K562 (cell line): ENCODE measurements around the gene MPRIP. TPM values are rescaled to one million over a fixed set of nuclear protein-coding genes. Genes with fewer than 3 reads are reported as not detected.

Experiments
- ATAC-seq: fragments of 200-7000 bp; cut with Tn5 transposase; 3 replicates; pipeline ENCODE4 v1.9.1; 2020; ENCODE audit warnings: moderate library complexity
- BruUV-seq: library from RNA; stranded (reverse); fragments of 400-500 nt; replicated peaks from 2 replicates; lab custom pipeline; 2021; lab: Mats Ljungman, UMichigan
- CTCF ChIA-PET: fragments of 300-600 bp; formaldehyde crosslinking; extraction: SDS; loops from one replicate; lab custom pipeline; 2021; ENCODE audit warnings: low intra/inter-chr PET ratio; lab: Yijun Ruan, JAX
- POLR2A ChIA-PET: fragments of 300-600, 350-650 bp; sonication (Branson Sonifier 250); formaldehyde crosslinking; extraction: SDS; loops from one replicate; lab custom pipeline; 2021; ENCODE audit warnings: antibody characterized with exemption, inconsistent platforms; lab: Yijun Ruan, JAX
- DNase-seq, 4 experiments: peaks; one replicate each; pipeline versions ENCODE4 v3.0.0 to v3.0.0-alpha.2; 2011 to 2018; ENCODE audit warnings: low spot score in 3 of 4, mixed read lengths in 3 of 4; ENCODE audit errors: extremely low read depth in 1 of 4
- FAIRE-seq: peaks from 2 replicates; lab custom pipeline; 2011; peaks lifted over from hg19 to GRCh38; lab: Jason Lieb, UNC
- H2AFZ ChIP-seq: 2 replicates; pipeline ENCODE4 v1.6.0; 2011; ENCODE audit warnings: low read depth, low read length, control low read depth, inconsistent platforms
- H3K27ac ChIP-seq: fragments of 200-600 bp; 3 replicates; pipeline ENCODE4 v1.8.0; 2011; ENCODE audit warnings: low read depth, mild to moderate bottlenecking, control low read depth, inconsistent platforms, low read length, moderate library complexity, mixed read lengths; ENCODE audit errors: extremely low read depth
- H3K27me3 ChIP-seq, 2 experiments: fragments of 300-600 bp in 1 of 2; 2 replicates in 1 of 2; 3 replicates in 1 of 2; pipeline versions ENCODE4 v1.6.0 to v1.8.0; 2011; ENCODE audit warnings: inconsistent platforms in 2 of 2, low read length in 2 of 2, mild to moderate bottlenecking in 1 of 2, mixed read lengths in 1 of 2, moderate library complexity in 1 of 2; ENCODE audit not compliant: control insufficient read depth in 2 of 2, insufficient read depth in 2 of 2
- H3K36me3 ChIP-seq: fragments of 300-600 bp; 3 replicates; pipeline ENCODE4 v1.8.0; 2011; ENCODE audit warnings: mild to moderate bottlenecking, low read length, inconsistent platforms; ENCODE audit not compliant: control insufficient read depth, insufficient read depth
- H3K4me1 ChIP-seq, 2 experiments: fragments of 200-600 bp in 1 of 2; replicated peaks in 1 of 2; 2 replicates in 1 of 2; 3 replicates in 1 of 2; pipeline versions ENCODE4 v1.5.1 to v1.8.0; 2011; ENCODE audit warnings: inconsistent platforms in 2 of 2, low read length in 2 of 2, mild to moderate bottlenecking in 1 of 2, mixed read lengths in 1 of 2, moderate library complexity in 1 of 2; ENCODE audit not compliant: control insufficient read depth in 2 of 2, insufficient read depth in 2 of 2
- H3K4me2 ChIP-seq: 2 replicates; pipeline ENCODE4 v1.6.1; 2011; ENCODE audit warnings: low read length, control low read depth, inconsistent platforms, mixed read lengths; ENCODE audit not compliant: insufficient read depth
- H3K4me3 ChIP-seq: fragments of 200-600 bp; sonication (generic), shearing (Covaris generic); 2 replicates; pipeline ENCODE4 v1.5.1; 2016; ENCODE audit warnings: control low read depth, inconsistent platforms
- H3K79me2 ChIP-seq: fragments of 200-600 bp; 3 replicates; pipeline ENCODE4 v1.8.0; 2011; ENCODE audit warnings: low read length, inconsistent platforms; ENCODE audit not compliant: control insufficient read depth, insufficient read depth
- H3K9ac ChIP-seq, 2 experiments: 2 replicates each; pipeline versions ENCODE4 v1.6.0 to v1.6.1; 2011; ENCODE audit warnings: low read depth in 2 of 2, low read length in 2 of 2, control low read depth in 1 of 2, inconsistent platforms in 1 of 2, mild to moderate bottlenecking in 1 of 2, mixed read lengths in 1 of 2; ENCODE audit not compliant: insufficient read depth in 1 of 2
- H3K9me1 ChIP-seq: one replicate; pipeline ENCODE4 v1.6.0; 2011; ENCODE audit warnings: inconsistent platforms, mild to moderate bottlenecking, low read length, moderate library complexity; ENCODE audit not compliant: control insufficient read depth, insufficient read depth
- H3K9me3 ChIP-seq: replicated peaks from 2 replicates; pipeline ENCODE4 v1.5.1; 2011; ENCODE audit warnings: low read depth, low read length, inconsistent platforms; ENCODE audit not compliant: control insufficient read depth, insufficient read depth
- H4K20me1 ChIP-seq: replicated peaks from 2 replicates; pipeline ENCODE4 v1.6.1; 2011; ENCODE audit warnings: low read length, inconsistent platforms, mixed read lengths; ENCODE audit not compliant: control insufficient read depth, insufficient read depth
- ESRRA ChIP-seq: fragments of 450-650 bp; IDR thresholded peaks from 2 replicates; pipeline ENCODE4 v1.6.1; 2014; ENCODE audit warnings: low read depth, mild to moderate bottlenecking, moderate library complexity, borderline replicate concordance
- EWSR1 ChIP-seq: fragments of 450-650 bp; IDR thresholded peaks from 2 replicates; pipeline ENCODE4 v1.6.1; 2018; ENCODE audit warnings: borderline replicate concordance, mild to moderate bottlenecking, low read depth, moderate library complexity; ENCODE audit not compliant: partially characterized antibody
- HMG20A ChIP-seq: fragments of 450-650 bp; formaldehyde crosslinking; conservative IDR thresholded peaks from 2 replicates; pipeline ENCODE4 v1.4.0; 2020; ENCODE audit warnings: mild to moderate bottlenecking, mixed read lengths
- NCOA4 ChIP-seq: fragments of 450-650 bp; IDR thresholded peaks from 2 replicates; pipeline ENCODE4 v1.6.1; 2018; ENCODE audit warnings: mild to moderate bottlenecking; ENCODE audit not compliant: partially characterized antibody
- NR3C1 ChIP-seq: sonication (generic); formaldehyde crosslinking; IDR thresholded peaks from 2 replicates; pipeline ENCODE4 v1.8.1; 2022; ENCODE audit warnings: missing genetic modification reagents
- RFX1 ChIP-seq: fragments of 450-650 bp; IDR thresholded peaks from 2 replicates; pipeline ENCODE4 v1.6.1; 2016; ENCODE audit warnings: mild to moderate bottlenecking, moderate library complexity
- TARDBP ChIP-seq: fragments of 450-650 bp; IDR thresholded peaks from 2 replicates; pipeline ENCODE4 v1.6.1; 2016
- TCF7 ChIP-seq: sonication (generic); IDR thresholded peaks from 2 replicates; pipeline ENCODE4 v1.6.1; 2016; ENCODE audit warnings: antibody characterized with exemption, borderline replicate concordance
- TRIM28 ChIP-seq: fragments of 450-650 bp; IDR thresholded peaks from 2 replicates; pipeline ENCODE4 v1.6.1; 2017
- YBX1 ChIP-seq: fragments of 450-650 bp; IDR thresholded peaks from 2 replicates; pipeline ENCODE4 v1.7.1; 2016; ENCODE audit warnings: mild to moderate bottlenecking
- WGBS: fragments of 100-300 bp; shearing (Covaris generic); methylation state at CpG from one replicate; pipeline ENCODE4 v1.1.6; 2016; ENCODE audit warnings: low coverage, mixed read lengths; ENCODE audit not compliant: insufficient coverage; ENCODE audit errors: missing lambda C conversion rate; 5-methylcytosine and 5-hydroxymethylcytosine counted together
- in situ Hi-C: fragments of 300-500 bp; cut with MboI; formaldehyde crosslinking; loops from 4 replicates; pipeline ENCODE4 v1.15.0; 2018; ENCODE audit warnings: inconsistent platforms, mixed read lengths
- intact Hi-C: fragments of 100-400 bp; cut with micrococcal nuclease; formaldehyde crosslinking; loops from 2 replicates; pipeline ENCODE4 v1.14.2; 2022
- polyA plus RNA-seq, 8 experiments: library from polyadenylated mRNA; depleted of rRNA in 4 of 8; stranded (reverse) in 5 of 8; unstranded in 3 of 8; fragments of >200 nt; fragmentation: Nextera tagmentation in 2 of 8; fragmentation: Illumina TruSeq in 1 of 8; extraction: Ambion mirVana in 2 of 8; extraction: Trizol in 1 of 8; gene quantifications; 2 replicates each; pipeline versions ENCODE4 v1.2.1 to v1.2.3, GENCODE V29; 2011 to 2014; ENCODE audit warnings: inconsistent platforms in 1 of 8, missing spikeins in 1 of 8
- total RNA-seq, 7 experiments: library from RNA; depleted of rRNA in 6 of 7; stranded (reverse); fragments of >200 nt in 6 of 7; fragmentation: Illumina TruSeq in 2 of 7; extraction: Trizol in 2 of 7; gene quantifications; 2 replicates each; pipeline versions ENCODE4 v1.2.1 to v1.2.3, GENCODE V29; 2011 to 2021; ENCODE audit warnings: low replicate concordance in 1 of 7
- TF ChIP-seq, protein P1 (sequence below), 2 experiments: fragments of 450-650 bp in 1 of 2; IDR thresholded peaks; 2 replicates each; pipeline ENCODE4 v1.6.1; 2011 to 2017; ENCODE audit warnings: low read depth in 2 of 2, antibody characterized with exemption in 1 of 2, borderline replicate concordance in 1 of 2, low read length in 1 of 2, mild to moderate bottlenecking in 1 of 2, mixed read lengths in 1 of 2; ENCODE audit not compliant: control insufficient read depth in 1 of 2
- TF ChIP-seq, protein P2 (sequence below), 2 experiments: fragments of 200-800 bp in 1 of 2; sonication (Bioruptor generic) in 1 of 2; sonication (generic) in 1 of 2; formaldehyde crosslinking in 1 of 2; IDR thresholded peaks in 1 of 2; conservative IDR thresholded peaks in 1 of 2; 2 replicates each; pipeline versions ENCODE4 v1.5.0 to v1.6.1; 2016 to 2020; ENCODE audit warnings: missing compliant biosample characterization in 1 of 2, missing genetic modification characterization in 1 of 2, missing genetic modification reagents in 1 of 2

Gene MPRIP
- total and polyA plus RNA-seq, 9 of the 15 experiments (the other 6 are each of a cell fraction or from before 2014, with no cell fraction given), result 10.0 to 72.6 (median 30.1) TPM

- H3K9ac ChIP-seq, result no peak overlapping the region
- no peak overlapping the region for H3K4me3 ChIP-seq
- H3K79me2 ChIP-seq, result peaks cover 20% of the 10 kb centered on the region
- ChIA-PET POLR2A (no interaction called here), CTCF (no interaction called here)
- H2AFZ ChIP-seq, result no peak overlapping the region
- H3K4me1 ChIP-seq, result peaks cover 3 to 9% of the 10 kb centered on the region in 2 experiments
- peaks cover 8% of the 10 kb centered on the region for H4K20me1 ChIP-seq
- BruUV-seq, result no TSS peak
- FAIRE-seq (no peak), DNase-seq (no peak), ATAC-seq (no peak)
- H3K27ac ChIP-seq, result no peak overlapping the region
- intact Hi-C loops (no loop called here), in situ Hi-C loops (no loop called here)
- H3K36me3 ChIP-seq, result 0 out of 3 replicates have a peak, but pooled peaks cover 3% of the 10 kb centered on the region
- H3K9me3 ChIP-seq, result no peaks in the 10 kb centered on the region; the same call in 1 of the 2 replicates
- H3K9me1 ChIP-seq, result peaks cover 2% of the 10 kb centered on the region
- H3K4me2 ChIP-seq, result no peak overlapping the region
- H3K27me3 ChIP-seq, result no peaks in the 10 kb centered on the region
- TF ChIP-seq NCOA4 (no peak), YBX1 (no peak), TRIM28 (0 out of 2 replicates have a peak, but pooled peaks have one; percentile 26), ESRRA (no peak), RFX1 (peak; percentile 14; the same call in 1 of the 2 replicates)
These were observed 27.6 kb downstream of the MPRIP start for GRCh38 chr17:17069849-17070248.

DNA sequence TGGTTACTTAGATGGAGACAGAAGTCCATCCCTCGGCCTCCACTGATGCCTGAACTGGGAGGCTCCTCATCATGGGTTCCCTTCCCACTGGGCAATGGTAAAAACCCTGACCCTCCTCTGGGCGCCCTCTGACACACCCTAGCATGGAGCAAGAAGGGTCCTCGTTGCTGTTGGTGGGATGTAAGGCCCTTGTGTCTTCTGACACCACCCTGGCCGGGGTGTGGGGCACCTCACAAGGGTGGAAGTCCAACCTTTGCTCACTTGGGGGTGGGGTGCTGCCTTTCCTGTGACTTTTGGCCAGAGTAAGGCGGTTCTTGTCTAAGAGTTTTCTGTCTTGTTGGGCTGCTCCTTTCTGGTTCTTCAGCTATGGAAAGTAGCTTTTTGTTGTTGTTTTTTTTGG, 28.7 kb downstream of the MPRIP start:
- no peak overlapping the region for H3K27ac ChIP-seq
- H2AFZ ChIP-seq, result no peak overlapping the region
- H3K27me3 ChIP-seq, result no peaks in the 10 kb centered on the region
- H3K79me2 ChIP-seq, result peaks cover 20% of the 10 kb centered on the region
- H3K36me3 ChIP-seq, result 0 out of 3 replicates have a peak, but pooled peaks cover 3% of the 10 kb centered on the region
- in situ Hi-C loops, result no loop called here
- ATAC-seq (no peak), FAIRE-seq (no peak), DNase-seq (no peak)
- no peaks in the 10 kb centered on the region; the same call in 1 of the 2 replicates for H3K9me3 ChIP-seq
- CTCF ChIA-PET, result no interaction called here
- intact Hi-C loops, result no loop called here
- BruUV-seq, result no TSS peak
- peaks cover 2% of the 10 kb centered on the region for H3K9me1 ChIP-seq
- H4K20me1 ChIP-seq, result peaks cover 8% of the 10 kb centered on the region
- WGBS, result 36% methylated on average over 3 of the region's 5 CpGs
- H3K9ac ChIP-seq, result no peak overlapping the region
- no peak overlapping the region for H3K4me3 ChIP-seq
- peaks cover 9 to 17% of the 10 kb centered on the region in 2 experiments for H3K4me1 ChIP-seq
- POLR2A ChIA-PET, result interaction anchor here (1.2 kb wide), 1 partner anchor 36 kb away, joined by 4 read pairs; no protein-coding TSS in a partner anchor
- no peak overlapping the region for H3K4me2 ChIP-seq
- TF ChIP-seq TCF7 (no peak), TARDBP (no peak), NR3C1 (no peak), EWSR1 (no peak), HMG20A (CRISPR knock-in tag) (no peak)
- TF ChIP-seq, protein P1, sequence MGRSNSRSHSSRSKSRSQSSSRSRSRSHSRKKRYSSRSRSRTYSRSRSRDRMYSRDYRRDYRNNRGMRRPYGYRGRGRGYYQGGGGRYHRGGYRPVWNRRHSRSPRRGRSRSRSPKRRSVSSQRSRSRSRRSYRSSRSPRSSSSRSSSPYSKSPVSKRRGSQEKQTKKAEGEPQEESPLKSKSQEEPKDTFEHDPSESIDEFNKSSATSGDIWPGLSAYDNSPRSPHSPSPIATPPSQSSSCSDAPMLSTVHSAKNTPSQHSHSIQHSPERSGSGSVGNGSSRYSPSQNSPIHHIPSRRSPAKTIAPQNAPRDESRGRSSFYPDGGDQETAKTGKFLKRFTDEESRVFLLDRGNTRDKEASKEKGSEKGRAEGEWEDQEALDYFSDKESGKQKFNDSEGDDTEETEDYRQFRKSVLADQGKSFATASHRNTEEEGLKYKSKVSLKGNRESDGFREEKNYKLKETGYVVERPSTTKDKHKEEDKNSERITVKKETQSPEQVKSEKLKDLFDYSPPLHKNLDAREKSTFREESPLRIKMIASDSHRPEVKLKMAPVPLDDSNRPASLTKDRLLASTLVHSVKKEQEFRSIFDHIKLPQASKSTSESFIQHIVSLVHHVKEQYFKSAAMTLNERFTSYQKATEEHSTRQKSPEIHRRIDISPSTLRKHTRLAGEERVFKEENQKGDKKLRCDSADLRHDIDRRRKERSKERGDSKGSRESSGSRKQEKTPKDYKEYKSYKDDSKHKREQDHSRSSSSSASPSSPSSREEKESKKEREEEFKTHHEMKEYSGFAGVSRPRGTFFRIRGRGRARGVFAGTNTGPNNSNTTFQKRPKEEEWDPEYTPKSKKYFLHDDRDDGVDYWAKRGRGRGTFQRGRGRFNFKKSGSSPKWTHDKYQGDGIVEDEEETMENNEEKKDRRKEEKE (IDR thresholded peaks at IDR 0.05; ENCODE audit: borderline replicate concordance in 1 of 2, control insufficient read depth in 1 of 2, low read depth in 2 of 2, low read length in 1 of 2), result no peak
- TF ChIP-seq, protein P2, sequence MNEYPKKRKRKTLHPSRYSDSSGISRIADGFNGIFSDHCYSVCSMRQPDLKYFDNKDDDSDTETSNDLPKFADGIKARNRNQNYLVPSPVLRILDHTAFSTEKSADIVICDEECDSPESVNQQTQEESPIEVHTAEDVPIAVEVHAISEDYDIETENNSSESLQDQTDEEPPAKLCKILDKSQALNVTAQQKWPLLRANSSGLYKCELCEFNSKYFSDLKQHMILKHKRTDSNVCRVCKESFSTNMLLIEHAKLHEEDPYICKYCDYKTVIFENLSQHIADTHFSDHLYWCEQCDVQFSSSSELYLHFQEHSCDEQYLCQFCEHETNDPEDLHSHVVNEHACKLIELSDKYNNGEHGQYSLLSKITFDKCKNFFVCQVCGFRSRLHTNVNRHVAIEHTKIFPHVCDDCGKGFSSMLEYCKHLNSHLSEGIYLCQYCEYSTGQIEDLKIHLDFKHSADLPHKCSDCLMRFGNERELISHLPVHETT (CRISPR knock-in tag; conservative IDR thresholded peaks at IDR 0.05 in 1 of 2, IDR thresholded peaks at IDR 0.05 in 1 of 2), result no peak
